GM21717 (cell line): ENCODE data around the gene EID3.

Source experiments
- ATAC-seq: cut with Tn5 transposase; IDR thresholded peaks from one replicate; pipeline ENCODE4 v1.9.1; 2021; ENCODE audit warnings: mild to moderate bottlenecking, moderate library complexity; ENCODE audit not compliant: unreplicated experiment

Gene EID3

GRCh38 chr12:104353012-104353981 lies 49.8 kb downstream of the EID3 start:
- ATAC-seq: no peak

GRCh38 chr12:104354167-104354867 lies 50.8 kb downstream of the EID3 start:
- ATAC-seq: no peak
